NCI-H1417 treated with DMSO at 0.1 percent for 48 hours (cell line): ENCODE data around the gene RASSF1.
"Not testable (repeated sequence)": the region's sequence is repeated elsewhere in the genome, so short reads cannot be mapped to it uniquely, and the experiment has no call there.

Experiments used
- DNase-seq: peaks from one replicate; lab custom pipeline; 2025; lab: John Stamatoyannopoulos, UW

Gene RASSF1

DNA sequence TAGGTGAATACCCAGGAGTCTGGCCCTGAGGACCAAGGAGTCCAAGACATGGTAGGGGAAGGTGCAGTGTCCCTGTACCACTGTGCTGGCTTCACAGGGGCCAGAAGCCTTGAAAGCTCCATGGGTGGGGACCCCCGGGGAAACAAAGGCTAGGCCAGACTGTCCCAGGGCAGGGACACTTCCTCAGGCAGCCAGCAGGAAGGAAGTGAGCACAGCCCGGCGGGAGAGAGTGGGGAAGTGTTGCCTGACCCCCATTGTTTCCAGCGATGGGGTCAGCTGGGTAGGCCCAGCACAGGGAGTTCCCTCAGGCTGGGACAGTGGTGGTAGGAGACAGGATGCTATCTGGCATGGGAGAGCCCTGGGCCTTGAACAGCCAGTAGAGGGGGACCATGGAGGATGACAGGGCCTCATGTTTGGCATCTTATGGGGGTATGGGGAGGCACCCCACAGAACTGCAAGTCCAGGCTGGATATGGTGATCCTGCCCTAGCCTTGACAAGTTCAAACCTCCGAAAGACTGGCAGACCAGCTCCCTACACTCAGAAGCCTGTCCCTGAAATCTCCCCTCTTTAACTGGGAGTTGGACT, 16.9 kb downstream of the RASSF1 start:
- no peak for DNase-seq

DNA sequence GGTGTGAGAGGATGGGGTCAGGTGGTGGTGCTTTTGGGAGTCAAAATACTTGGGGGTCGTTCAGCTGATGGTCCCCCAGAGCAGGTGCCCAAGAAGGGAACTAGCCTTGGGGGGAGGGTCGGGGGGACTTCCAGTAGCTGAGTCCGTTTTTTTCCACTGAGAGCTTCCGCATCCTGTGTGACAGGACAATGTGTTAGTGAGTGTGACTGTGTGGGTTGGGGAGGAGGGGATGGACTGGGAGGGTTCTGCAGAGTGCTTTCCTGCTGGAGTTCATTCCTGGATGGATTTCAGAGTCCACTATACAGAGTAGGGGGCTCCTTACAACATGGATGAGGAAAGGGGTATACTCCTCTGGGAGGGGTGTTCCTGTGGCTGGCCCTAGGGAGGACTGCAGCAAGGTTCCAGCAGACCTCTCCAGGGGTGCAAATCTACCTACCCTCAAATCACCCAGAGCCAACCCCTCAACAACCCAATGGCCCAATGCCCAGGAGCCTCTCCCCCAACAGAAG, 17.5 kb downstream of the RASSF1 start:
- DNase-seq = no peak

DNA sequence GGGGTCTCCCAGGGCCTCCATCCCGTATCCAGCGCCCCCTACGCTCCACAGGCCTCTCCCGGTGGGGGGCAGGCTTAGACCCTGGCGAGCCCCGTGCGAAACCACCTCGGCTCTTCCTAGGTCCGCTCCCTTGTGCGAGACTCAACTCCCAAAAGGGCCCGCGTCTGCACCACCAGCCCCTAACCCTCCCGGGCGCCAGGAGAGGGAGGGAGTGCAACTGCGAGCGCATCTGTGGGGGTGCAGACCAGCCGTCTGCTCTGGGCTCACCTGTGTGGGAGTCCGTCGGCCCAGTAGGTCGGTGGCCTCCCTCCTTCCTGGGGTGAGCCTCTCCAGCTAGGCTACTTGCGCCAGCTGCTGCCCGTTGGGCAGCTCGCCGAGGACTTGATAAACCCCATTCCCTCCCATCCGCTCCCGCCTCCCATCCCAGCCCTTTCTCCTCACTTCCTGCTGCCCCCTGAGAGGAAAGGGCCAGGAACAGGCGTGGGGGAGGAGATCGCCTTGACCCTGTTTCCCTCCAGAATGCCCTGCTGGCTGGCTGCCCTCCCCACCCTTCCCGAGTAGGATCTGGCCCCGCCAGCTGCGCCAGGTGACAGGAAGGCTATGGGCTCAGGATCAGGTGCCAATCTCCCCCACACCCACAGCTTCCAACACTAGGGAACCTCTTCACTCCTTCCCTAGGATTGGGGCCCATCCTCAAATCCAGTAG, 18.1 kb downstream of the RASSF1 start, which contains the start of gene HYAL2:
HYAL2 (minus strand) TSS at position 360 of the 706 bp plus-strand sequence. CDS start 2,256 bp downstream, outside the sequence.
- DNase-seq = no peak

DNA sequence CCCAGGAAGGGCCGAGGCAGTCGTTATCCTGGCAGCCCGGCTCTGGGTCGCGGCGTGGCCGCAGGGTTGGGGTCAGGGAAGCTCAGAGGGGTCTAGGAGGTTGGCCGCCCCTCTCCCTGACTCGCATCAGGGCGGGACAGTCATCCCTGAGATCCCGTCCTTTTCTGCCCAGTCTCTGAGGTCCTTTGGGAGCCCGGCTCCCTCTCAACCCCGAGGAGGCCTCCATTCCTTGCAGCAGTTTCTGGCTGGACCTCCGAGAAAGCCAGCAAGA, 18.6 kb downstream of the RASSF1 start:
- DNase-seq = no peak

DNA sequence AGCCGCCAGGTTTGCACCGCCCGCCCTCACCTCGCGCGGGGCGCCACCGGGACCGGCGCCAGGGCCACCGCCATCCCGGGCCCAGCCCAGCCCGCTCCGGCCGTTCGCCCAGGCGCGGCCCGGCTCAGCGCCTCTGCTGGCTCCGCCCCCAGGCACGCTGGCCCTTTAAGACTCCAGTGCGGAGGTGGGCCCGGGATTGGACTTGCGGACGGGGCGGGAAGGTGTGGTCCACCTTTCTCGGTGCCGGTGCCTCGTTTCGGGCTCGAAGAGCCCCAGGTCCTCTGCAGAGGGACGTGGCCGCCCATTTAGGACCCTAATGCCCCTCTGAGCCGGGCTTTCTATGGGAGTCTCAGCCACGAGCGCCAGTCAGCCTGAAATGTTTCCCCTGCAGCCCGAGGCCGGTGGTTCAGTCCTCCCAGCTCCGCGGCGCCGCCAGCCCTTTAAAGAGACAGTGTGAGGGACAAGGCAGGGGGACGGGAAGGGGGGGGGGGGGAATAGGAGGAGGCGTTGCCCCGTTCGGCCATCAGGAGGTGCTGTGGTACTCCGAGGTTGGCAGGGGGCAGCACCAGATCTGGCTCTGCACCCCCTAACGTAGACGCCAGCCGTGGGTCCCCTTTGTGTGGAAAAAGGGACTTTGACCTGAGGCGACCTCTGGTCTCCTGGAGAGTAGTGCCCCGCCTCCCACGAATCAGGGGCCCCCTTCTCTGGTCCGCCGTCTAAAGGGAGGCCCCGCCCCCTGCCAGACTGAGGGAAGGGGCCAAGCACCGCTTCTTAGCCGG, 19.1 kb downstream of the RASSF1 start:
- no peak for DNase-seq

DNA sequence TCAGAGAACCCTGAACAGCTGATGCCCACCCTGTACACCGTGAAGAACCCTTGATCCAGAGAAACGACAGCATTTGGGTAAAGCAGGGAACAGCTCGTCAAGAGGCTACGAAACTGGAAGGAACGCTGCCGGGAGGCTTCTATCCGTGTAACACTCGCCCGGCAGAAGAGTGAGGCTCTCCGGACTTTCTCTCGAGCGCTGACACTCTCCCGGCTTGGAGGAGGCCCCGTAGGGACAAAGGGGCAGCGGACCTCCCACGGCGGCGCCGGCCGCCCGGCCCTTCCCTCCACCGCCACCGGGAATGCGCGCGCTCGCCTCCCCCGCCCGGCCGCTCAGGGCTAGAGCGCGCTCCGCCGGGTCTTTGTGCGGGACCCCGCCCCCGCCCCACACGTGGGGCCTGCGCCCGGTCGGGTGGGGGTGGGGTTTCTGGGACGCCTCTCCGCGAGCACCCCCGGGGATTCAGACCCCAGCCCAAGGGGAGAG, 19.7 kb downstream of the RASSF1 start:
- no peak for DNase-seq

DNA sequence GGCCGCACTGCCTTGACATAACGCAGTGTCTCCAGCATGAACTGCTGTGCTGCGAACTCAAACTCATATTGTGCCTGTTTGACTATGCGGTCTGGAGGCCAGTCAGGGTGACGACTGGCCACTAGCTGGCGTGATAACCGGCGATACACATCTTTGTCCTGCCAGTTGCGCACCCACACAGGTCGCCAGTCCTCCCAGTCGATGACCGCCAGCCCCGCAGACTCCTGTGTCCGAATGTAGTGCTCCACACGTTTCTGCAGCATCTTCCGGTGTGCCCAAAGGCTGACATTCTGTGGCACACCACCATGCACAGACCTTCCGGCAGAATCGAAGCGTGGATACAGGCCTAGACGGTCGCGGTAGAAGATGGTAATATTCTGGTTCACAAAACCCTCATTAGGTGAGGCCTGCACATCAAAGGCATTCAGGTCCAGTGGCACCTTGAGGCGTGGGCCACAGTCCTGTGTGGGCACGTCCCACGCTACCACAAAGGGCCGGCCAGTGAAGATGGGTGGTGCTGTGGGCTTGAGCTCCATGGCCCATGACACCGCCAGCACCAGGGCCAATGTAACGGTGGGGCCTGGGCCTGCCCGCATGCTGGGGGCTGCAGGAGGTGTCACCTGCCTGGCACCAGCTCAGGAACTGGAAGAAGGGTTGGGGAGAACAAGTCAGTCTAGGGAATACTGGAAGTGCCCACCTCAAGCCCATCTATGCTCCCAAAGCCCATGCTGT, 20.6 kb downstream of the RASSF1 start:
- no peak for DNase-seq

DNA sequence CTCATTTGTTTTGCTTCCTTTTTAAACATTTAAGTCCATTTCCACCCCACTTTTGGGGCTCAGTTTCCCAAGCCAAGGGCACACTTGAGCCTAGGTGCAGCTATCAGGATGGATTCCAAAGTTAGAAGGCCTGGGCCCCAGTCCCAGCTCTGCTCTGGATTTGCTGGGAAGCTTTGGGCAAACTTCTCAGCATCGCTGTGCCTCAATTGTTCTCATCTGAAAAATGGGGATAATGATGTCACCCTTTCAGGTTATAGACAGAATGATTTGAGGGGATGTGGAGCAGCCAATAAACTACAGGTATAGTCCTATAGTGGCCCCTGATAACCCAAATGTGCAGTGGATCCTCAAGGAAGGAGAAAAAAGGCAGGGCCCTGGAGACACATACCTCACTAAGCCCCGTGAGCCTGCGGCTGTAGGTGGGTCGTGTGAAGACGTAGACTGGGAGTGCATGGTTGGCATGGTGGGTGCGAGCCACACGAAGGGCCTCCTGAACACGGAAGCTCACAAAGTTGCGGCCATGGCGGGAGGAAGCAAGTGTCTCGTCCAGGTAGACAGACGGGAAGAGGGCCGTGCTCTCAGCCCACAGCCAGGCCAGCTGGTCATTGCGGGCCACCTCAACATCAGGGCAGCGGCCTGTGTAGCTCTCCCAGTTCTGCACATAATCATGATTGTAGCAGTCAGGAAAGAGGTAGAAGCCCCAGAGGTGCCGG, 21.3 kb downstream of the RASSF1 start:
- DNase-seq = no peak

DNA sequence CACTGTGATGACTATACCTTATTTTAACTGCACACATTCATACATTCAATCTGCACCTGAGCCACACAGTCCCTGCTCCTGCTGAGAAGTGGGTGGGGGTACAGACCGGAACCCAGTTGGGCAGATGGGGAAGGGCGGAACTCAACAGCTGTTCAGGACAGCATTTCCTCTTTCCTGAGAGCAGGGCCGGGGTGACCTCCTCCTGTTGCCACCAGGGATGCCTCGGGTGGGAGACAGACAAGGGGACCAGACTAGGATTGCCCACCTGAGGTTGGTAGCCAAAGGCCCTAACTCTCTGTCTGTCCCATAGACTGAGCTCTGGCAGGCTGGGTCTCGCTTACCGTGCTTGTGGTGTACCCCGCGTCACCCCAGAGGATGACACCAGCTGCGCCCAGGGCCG, 22.0 kb downstream of the RASSF1 start:
- DNase-seq = no peak

DNA sequence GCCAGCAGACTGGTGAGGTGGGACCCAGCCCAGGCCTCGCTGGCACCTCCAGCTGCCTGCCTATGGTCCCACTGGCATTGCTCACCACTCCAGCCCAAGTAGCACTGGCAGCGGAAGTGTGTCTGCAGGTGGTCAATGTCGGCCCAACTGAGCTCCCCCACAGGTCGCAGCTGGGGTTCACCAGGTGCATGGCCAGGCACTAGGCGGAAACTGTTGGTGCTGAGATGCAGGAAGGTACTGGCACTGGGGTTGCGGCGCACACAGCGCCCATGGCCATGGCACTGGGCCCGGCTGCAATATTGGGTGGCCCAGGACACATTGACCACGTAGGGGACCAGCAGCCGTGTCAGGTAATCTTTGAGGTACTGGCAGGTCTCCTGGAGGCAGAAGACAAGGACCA, 22.5 kb downstream of the RASSF1 start:
- no peak for DNase-seq

DNA sequence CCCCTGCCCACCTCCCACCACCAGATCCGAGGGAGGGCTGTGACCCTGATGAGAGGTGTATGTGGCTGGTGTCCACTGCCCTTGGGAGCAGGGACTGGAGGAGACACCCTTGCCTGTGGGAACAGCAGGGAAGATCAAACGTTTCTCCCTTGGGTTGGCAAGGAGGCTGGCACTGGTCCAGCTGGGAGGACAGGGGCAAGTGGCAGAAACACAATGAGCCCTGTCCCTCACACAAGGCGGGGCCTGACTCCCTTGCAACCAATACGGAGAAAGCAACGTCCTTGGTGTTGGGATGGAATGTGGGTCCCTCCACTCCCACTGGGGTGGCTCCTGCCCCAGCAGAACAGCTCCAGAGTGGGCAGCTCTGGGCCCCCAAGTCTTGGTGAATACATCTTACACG, 23.3 kb downstream of the RASSF1 start:
- no peak for DNase-seq

DNA sequence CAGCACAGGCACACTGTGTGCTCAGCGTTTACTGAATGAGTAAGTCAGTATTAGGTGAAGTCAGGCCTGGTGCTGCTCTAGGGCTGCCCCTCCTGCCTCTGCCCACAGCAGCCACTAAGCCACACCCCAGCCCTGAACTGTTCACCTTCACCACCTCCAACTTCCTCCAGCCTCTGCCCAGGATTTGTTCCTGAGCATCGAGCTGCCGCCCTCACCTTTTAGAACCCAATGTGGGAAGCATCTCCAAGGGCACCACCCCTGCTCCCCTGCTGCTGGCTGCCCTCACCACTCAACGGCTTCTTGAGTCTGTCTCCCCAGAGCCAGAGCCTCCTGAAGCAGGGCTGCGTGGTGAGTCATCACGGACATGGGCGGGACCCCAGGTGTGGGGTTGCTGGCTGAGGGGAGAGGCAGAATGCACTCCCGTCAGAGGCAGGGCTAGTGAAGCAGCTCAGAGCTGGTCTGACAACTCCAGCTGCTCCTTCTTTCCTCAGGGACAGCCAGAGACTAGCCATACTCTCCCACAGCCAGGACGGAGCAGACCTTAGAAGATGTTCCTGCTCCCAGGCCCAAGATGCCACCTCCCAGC, 23.9 kb downstream of the RASSF1 start:
- DNase-seq = no peak

DNA sequence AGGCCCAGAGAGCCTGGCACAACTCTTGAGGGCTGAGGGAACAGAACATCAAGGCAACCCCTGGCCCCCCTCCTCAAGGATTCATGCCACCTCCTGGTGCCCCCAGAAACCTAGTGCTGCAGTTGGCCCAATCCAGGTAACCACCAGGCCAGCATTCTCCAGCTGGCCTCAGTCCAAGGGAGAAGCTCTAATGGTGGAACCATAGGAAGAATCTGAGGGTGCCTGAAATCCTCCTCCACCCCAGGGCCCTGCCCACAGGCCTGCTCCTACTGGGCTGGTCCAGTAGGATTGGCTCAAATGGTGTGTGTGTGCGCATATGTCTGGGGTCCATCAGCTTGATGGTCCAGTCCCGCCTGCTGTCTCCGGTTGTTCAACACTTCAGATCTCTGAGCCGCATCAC, 25.8 kb downstream of the RASSF1 start:
- DNase-seq = no peak

DNA sequence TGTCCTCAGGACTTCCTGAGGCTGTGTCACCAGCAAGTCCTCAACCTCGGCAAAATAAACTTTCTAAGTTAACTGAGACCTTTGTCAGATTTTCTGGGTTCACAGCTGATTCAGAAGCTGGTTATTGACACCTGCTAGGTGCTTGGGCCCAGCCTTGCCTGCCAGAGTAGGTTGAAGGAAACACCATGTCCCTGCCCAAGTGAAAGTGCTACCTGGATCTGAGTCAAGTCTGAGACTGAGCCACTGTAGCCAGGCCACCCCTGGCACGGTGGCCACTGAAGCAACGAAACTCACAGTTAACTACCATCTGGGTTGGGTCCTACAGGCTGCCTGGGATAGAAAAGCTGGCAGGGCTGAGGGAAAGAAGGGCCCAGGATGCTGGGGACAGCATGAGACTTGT, 26.3 kb downstream of the RASSF1 start:
- DNase-seq = no peak

DNA sequence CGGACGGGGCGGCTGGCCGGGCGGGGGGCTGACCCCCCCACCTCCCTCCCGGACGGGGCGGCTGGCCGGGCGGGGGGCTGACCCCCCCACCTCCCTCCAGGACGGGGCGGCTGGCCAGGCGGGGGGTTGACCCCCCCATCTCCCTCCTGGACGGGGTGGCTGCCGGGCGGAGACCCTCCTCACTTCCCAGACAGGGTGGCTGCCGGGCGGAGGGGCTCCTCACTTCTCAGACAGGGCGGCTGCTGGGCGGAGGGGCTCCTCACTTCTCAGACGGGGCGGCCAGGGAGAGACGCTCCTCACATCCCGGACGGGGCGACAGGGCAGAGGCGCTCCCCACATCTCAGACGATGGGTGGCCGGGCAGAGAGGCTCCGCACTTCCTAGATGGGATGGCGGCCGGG, 28.6 kb downstream of the RASSF1 start:
- not testable (repeated sequence) for DNase-seq

DNA sequence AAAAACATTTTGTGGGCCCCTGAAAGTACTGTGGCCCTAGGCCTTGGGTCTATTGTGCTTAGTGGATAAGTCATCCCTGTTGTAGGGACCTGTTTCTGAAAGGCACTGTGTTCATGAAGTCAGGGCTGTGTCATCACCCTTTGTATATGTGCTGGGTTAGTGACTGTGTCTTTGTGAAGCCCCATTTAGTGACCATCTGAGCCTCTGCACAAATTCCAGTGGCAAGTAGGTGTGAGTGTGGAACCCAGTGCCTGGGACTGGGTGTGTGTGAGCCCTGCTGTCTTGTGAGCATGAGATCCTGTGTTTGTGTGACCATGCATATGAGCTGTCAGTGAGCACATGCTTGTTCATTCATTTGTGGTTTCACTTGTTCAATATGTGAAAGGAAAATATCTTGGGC, 36.0 kb downstream of the RASSF1 start:
- no peak for DNase-seq

DNA sequence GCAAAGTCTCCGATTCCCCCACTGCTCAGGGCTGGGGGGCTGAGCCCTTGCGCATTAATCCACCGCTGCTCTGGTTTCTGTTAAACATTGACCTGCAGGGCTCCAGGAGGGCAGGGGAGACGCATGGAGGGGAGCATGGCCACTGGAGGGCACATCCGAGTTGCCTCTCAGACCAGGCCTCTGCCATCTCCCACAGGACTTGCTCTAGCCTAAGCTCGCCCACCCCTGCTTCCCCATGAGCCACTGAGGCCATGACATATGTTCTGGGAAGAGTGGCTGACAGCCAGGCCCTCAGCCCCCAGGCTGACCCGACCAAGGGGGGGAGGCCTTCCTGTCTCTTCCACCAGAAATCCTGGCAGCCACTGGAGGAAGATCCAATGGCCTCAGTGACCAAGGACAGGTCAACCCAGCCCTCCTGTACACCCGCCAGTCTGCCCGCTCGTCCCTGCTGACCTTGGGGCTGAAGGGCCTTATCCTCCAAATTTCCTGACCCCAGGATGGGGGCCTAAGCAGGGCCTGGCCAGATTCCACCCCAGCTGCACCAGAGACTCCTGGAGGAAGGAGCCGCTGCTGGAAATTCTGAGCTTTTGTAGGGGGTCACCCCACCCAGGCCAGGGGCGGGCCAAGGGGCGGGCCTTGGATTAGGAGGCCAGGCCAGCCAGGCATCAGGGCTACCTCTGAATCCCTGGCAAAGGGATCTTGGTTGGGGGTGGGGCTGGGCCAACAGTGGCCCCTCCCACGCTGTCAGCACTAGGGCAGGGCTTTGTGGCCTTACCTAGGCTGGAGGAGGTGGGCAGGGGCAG, 37.4 kb downstream of the RASSF1 start, which contains the start of gene HYAL1:
HYAL1 (minus strand) TSS at position 562 of the 803 bp plus-strand sequence. CDS start 618 bp downstream, outside the sequence.
- no peak for DNase-seq

DNA sequence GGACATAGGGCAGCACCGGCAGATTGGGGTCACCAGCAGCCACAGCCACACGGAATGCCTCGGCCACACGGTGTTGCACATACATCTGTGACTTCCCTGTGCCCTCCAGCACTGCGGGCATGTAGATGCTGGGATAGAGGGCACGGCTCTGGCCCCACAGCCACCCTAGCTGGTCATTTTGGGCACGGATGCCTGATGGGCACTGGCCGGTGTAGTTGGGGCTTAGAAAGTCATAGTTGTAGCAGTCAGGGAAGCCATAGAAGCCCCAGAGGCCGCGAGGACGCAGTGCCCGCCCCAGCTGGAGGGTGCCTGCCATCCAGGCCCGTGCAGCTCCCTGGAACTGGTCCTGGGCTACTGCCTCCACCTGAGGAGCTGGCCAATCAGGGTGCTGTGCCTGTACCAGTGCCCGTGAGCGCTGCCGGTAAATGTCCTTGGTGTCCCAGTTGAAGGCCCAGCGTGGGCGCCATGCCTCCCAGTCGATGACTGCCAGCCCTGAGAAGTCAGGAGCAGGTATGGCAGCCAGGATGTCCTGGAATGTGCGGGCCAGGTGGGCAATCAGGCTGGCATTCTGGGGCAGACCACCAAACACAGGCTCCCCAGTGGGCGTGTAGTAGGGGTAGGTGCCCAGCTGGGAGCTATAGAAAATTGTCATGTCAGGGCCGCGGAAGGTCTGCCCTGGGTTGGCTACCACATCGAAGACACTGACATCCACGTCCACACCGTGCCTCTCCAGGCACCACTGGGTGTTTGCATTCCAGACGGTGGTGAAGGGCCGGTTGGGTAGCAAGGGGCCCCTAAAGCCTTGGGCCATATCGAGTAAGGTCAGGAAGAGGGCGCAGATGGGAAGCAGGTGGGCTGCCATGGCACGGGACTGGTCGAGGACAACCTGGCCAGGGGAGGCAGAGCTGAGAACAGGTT, 38.3 kb downstream of the RASSF1 start:
- DNase-seq = no peak

DNA sequence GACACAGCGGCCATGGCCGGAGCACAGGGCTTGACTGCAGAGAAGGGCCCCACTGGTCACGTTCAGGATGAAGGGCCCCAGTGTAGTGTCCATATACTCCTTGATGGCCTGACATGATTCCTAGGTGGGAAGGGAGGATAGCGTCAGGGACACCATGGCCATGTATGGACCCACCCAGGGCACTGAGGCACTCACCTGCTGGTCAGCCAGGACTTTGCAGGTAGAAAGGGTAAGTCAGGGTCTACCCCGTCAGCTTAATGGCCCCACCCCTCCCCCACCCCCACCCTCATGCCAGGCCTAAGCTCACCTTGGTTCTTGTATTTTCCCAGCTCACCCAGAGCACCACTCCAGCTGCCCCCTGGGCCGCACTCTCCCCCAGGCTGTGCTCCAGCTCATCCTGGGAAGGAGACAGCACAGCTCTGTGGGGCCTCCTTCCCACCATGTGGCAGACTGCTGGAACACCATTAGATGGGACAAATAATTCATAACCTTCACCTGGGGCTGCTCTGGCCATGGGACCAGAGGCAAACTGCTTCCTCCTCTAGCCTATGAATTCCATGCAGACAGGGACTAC, 39.9 kb downstream of the RASSF1 start:
- no peak for DNase-seq
